ENCODE measurements around the gene CEP19.

DNA sequence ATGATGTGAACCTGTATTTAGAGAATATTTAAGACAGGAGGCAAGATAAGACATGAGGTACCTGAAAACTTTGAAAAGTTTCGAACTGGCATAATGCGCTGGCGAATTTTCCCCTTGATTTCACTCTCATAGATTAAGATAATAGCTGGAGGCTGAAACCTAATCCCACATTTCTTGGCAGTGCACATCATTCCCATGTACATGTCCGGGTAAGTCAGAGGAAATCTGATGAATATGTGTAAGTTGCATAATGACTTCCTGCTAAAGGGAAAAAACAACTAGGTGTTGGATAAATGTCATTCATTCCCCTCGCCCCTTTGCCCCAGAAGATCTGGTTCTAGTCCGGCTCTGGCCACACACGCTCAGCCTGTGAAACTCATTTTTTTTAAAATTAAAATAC is 3.6 kb downstream of the CEP19 start:
- no peak for TF ChIP-seq EZH2 (IDR thresholded peaks at IDR 0.05; ENCODE audit: borderline replicate concordance, low read depth, low read length, severe bottlenecking)
- TF ChIP-seq, protein P1, sequence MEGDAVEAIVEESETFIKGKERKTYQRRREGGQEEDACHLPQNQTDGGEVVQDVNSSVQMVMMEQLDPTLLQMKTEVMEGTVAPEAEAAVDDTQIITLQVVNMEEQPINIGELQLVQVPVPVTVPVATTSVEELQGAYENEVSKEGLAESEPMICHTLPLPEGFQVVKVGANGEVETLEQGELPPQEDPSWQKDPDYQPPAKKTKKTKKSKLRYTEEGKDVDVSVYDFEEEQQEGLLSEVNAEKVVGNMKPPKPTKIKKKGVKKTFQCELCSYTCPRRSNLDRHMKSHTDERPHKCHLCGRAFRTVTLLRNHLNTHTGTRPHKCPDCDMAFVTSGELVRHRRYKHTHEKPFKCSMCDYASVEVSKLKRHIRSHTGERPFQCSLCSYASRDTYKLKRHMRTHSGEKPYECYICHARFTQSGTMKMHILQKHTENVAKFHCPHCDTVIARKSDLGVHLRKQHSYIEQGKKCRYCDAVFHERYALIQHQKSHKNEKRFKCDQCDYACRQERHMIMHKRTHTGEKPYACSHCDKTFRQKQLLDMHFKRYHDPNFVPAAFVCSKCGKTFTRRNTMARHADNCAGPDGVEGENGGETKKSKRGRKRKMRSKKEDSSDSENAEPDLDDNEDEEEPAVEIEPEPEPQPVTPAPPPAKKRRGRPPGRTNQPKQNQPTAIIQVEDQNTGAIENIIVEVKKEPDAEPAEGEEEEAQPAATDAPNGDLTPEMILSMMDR (IDR thresholded peaks at IDR 0.05; ENCODE audit: borderline replicate concordance, extremely low read depth, low read length, poor library complexity, severe bottlenecking) = no peak

Measured in DND-41 (cell line).